Choroid plexus epithelial cell (primary cell): Measurements from ENCODE around the gene ARL13B.
A peak's percentile ranks its signal among the peaks of the same experiment; 100 is the strongest.

Experiments
- DNase-seq: peaks from one replicate; pipeline ENCODE4 v3.0.0-alpha.2; 2010; ENCODE audit warnings: low read depth
- H3K4me3 ChIP-seq: 2 replicates; pipeline ENCODE4 v1.5.1; 2011; ENCODE audit warnings: low read depth, mild to moderate bottlenecking, control low read depth, low read length, moderate library complexity
- CTCF ChIP-seq: conservative IDR thresholded peaks from 2 replicates; pipeline ENCODE4 v1.5.1; 2011; ENCODE audit warnings: low read depth, mild to moderate bottlenecking, control low read depth, inconsistent platforms, low read length, moderate library complexity

The ARL13B gene

DNA sequence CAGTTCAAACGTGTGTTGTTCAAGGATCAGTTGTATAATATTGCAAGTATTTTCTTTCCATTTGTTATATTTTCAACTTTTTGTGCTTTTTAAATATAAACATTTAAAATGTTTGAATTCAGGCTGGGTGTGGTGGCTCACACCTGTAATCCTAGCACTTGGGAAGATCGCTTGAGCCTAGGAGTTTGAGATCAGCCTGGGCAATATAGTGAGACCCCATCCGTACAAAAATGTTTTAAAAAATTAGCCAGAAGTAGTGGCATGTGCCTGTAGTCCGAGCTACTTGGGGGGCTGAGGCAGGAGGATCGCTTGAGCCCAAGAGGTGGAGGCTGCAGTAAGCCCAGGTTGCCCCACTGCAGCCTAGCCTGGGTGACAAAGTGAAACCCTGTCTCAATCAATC lies 4.7 kb downstream of the ARL13B start:
- TF ChIP-seq CTCF = no peak
- no peak for DNase-seq
- H3K4me3 ChIP-seq = no peak overlapping the region

DNA sequence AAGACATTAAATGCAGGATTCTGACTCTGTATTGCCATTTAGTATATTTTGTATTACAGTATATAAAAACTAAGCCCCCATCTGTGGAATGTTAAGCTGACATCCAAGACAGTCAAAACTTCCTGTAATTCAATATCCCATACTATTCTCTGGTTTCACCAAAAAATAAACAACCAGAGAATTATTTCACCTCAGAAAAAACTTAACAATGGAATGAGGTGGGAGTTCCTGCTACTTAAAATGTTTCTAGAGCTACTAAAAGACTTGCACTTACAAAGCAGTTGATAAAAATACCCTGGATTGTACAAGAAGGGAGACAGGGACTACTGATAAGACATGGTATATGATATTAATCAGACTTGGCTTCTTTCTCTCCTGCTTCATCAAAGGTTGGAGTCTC lies 8.3 kb downstream of the ARL13B start:
- peak; percentile 44 for DNase-seq
- no peak for TF ChIP-seq CTCF
- H3K4me3 ChIP-seq = no peak overlapping the region

GRCh38 chr3:93988764-93989163 lies 8.8 kb downstream of the ARL13B start:
- no peak for DNase-seq
- TF ChIP-seq CTCF = no peak
- no peak overlapping the region for H3K4me3 ChIP-seq

DNA sequence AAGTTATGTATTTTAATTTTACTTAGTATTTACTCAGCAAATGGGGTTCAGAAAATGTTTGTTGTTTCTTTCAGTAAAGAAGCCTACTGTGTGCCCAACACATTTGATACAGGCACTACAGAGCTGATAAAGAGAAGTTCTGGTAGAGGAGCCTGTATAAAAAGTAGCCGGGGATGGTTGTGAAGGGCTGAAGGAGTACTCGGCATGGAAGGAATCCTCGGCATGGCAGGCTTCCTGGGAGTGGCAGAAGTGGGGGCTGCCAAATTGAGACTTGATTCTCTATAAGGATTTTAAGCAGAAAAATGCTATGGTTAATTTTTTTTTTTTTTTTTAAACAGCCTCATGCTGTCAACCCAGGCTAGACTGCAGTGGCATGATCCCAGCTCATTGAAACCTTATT lies 9.3 kb downstream of the ARL13B start:
- H3K4me3 ChIP-seq = no peak overlapping the region
- no peak for TF ChIP-seq CTCF
- no peak for DNase-seq

GRCh38 chr3:93991631-93992030 lies 11.7 kb downstream of the ARL13B start:
- H3K4me3 ChIP-seq = no peak overlapping the region
- no peak for DNase-seq
- TF ChIP-seq CTCF = no peak

GRCh38 chr3:93992207-93992606 lies 12.3 kb downstream of the ARL13B start:
- no peak for DNase-seq
- H3K4me3 ChIP-seq = no peak overlapping the region
- no peak for TF ChIP-seq CTCF

- peak; percentile 53 for DNase-seq
- no peak for TF ChIP-seq CTCF
- no peak overlapping the region for H3K4me3 ChIP-seq
Measured at GRCh38 chr3:93994056-93994455, 14.1 kb downstream of the ARL13B start.
